ENCODE data around the gene LGR5. TPM values are rescaled to one million over a fixed set of nuclear protein-coding genes. Genes with fewer than 3 reads are reported as not detected.

Gene LGR5
- total RNA-seq, 1 donor from 2014 or later, result 0.32 TPM

DNA sequence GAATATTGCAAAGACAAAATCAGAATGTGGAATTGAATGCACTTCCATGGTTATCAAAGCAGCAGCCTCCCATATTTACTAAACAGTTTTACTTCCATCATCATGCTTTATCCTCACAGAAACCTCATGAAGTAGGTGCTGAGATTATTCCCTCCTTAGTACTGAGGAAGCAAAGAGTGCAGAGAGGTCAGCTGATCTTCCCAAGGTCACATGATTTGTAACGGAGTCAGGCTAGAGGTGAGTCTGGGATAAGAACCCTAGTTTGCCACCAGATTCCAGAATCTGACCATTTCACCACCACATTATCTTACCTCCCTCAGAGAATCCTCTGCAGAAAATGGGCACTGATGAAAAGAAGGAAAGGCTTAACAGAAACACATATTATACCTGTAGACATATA, 102.0 kb downstream of the LGR5 start:
- H3K4me3 ChIP-seq (ENCODE audit: insufficient read depth, low read depth, low read length), result no peak overlapping the region
- Mint-ChIP-seq H3K4me3 (ENCODE audit: unreplicated experiment) (no peak overlapping the region), H3K4me1 (ENCODE audit: low read depth, unreplicated experiment) (no peaks in the 10 kb centered on the region), H3K9me3 (ENCODE audit: unreplicated experiment) (no peaks in the 10 kb centered on the region), H3K27me3 (ENCODE audit: low read depth, unreplicated experiment) (no peaks in the 10 kb centered on the region), H3K27ac (ENCODE audit: unreplicated experiment) (no peak overlapping the region), H3K36me3 (ENCODE audit: low read depth, unreplicated experiment) (no peaks in the 10 kb centered on the region)
- FAIRE-seq (no peak), DNase-seq (ENCODE audit: low read depth) (no peak)
- H3K9me3 ChIP-seq (ENCODE audit: insufficient read depth, low read depth, low read length), result no peaks in the 10 kb centered on the region
- H3K4me1 ChIP-seq (ENCODE audit: insufficient read depth, low read length), result no peaks in the 10 kb centered on the region
- no peak overlapping the region for H3K9ac ChIP-seq (ENCODE audit: low read length)
- no peak overlapping the region for H2AFZ ChIP-seq (ENCODE audit: low read depth, low read length)
- H4K20me1 ChIP-seq (ENCODE audit: insufficient read depth, low read length), result no peaks in the 10 kb centered on the region
- H3K36me3 ChIP-seq (ENCODE audit: insufficient read depth, low read length), result no peaks in the 10 kb centered on the region
- no peaks in the 10 kb centered on the region for H3K79me2 ChIP-seq (ENCODE audit: insufficient read depth, low read length)
- peaks cover 3% of the 10 kb centered on the region for H3K27me3 ChIP-seq (ENCODE audit: insufficient read depth, low read length)
- TF ChIP-seq, protein P1, sequence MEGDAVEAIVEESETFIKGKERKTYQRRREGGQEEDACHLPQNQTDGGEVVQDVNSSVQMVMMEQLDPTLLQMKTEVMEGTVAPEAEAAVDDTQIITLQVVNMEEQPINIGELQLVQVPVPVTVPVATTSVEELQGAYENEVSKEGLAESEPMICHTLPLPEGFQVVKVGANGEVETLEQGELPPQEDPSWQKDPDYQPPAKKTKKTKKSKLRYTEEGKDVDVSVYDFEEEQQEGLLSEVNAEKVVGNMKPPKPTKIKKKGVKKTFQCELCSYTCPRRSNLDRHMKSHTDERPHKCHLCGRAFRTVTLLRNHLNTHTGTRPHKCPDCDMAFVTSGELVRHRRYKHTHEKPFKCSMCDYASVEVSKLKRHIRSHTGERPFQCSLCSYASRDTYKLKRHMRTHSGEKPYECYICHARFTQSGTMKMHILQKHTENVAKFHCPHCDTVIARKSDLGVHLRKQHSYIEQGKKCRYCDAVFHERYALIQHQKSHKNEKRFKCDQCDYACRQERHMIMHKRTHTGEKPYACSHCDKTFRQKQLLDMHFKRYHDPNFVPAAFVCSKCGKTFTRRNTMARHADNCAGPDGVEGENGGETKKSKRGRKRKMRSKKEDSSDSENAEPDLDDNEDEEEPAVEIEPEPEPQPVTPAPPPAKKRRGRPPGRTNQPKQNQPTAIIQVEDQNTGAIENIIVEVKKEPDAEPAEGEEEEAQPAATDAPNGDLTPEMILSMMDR (IDR thresholded peaks at IDR 0.05; ENCODE audit: insufficient read depth, low read depth, low read length), result no peak
- no peak for TF ChIP-seq EZH2 (IDR thresholded peaks at IDR 0.05; ENCODE audit: insufficient read depth, low read length)
- no peak overlapping the region for H3K4me2 ChIP-seq (ENCODE audit: low read length)
- no peak overlapping the region for H3K27ac ChIP-seq (ENCODE audit: low read depth, low read length)

DNA sequence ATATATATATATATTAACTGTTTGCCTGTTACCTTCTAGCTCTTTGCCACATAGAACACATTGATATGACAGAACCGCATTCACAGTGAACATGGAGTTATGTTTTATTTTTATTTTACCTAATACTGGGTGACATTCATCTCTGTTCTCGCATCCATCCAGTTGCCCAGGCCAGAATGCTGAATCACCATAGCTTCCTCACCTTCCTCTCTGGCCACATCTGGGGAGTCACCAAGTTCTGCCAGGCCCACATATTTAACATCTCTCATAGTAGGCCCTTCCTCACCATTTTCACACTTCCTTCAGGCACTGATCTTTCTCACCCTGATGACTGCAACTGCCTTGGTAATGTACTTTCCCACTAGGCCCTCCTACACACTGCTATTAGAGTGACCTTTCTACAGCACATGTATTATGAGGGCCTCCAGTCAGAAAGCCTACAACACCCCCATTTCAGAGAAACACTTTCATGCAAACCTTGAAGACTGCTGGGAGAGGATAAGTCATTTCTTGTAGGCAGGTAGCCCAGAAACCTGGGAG, 106.8 kb downstream of the LGR5 start:
- Histone ChIP-seq H3K36me3 (ENCODE audit: insufficient read depth, low read length) (no peaks in the 10 kb centered on the region), H3K27ac (ENCODE audit: low read depth, low read length) (no peak overlapping the region), H3K79me2 (ENCODE audit: insufficient read depth, low read length) (no peaks in the 10 kb centered on the region), H3K4me1 (ENCODE audit: insufficient read depth, low read length) (no peaks in the 10 kb centered on the region), H3K9ac (ENCODE audit: low read length) (no peak overlapping the region), H3K9me3 (ENCODE audit: insufficient read depth, low read depth, low read length) (no peaks in the 10 kb centered on the region), H3K4me2 (ENCODE audit: low read length) (no peak overlapping the region), H3K27me3 (ENCODE audit: insufficient read depth, low read length) (peaks cover 3% of the 10 kb centered on the region), H3K4me3 (ENCODE audit: insufficient read depth, low read depth, low read length) (no peak overlapping the region), H4K20me1 (ENCODE audit: insufficient read depth, low read length) (no peaks in the 10 kb centered on the region), H2AFZ (ENCODE audit: low read depth, low read length) (no peak overlapping the region)
- Mint-ChIP-seq H3K9me3 (ENCODE audit: unreplicated experiment) (no peaks in the 10 kb centered on the region), H3K36me3 (ENCODE audit: low read depth, unreplicated experiment) (no peaks in the 10 kb centered on the region), H3K4me1 (ENCODE audit: low read depth, unreplicated experiment) (no peaks in the 10 kb centered on the region), H3K4me3 (ENCODE audit: unreplicated experiment) (no peak overlapping the region), H3K27me3 (ENCODE audit: low read depth, unreplicated experiment) (no peaks in the 10 kb centered on the region), H3K27ac (ENCODE audit: unreplicated experiment) (no peak overlapping the region)
- TF ChIP-seq EZH2 (IDR thresholded peaks at IDR 0.05; ENCODE audit: insufficient read depth, low read length), result no peak
- TF ChIP-seq, protein P1 (IDR thresholded peaks at IDR 0.05; ENCODE audit: insufficient read depth, low read depth, low read length), result no peak
- no peak for DNase-seq (ENCODE audit: low read depth)
- FAIRE-seq, result no peak

DNA sequence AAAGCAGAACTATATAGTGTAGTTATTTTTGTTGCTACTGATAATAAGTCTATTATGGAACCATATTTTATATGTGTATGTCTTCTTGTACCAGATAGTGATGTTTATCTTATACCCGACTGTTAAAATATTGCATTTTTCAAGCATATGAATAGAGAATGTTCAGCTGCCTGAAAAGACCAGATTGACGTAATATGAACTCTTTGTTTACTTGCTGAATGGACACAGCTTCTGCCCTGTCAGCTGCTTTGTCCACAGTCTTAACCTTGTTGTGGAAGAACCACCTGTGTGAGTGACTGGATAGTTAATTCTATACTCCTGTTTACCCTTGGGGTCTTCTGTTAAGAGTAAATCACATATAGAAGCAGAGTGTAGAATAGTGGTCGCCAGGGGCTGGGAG, 109.3 kb downstream of the LGR5 start:
- TF ChIP-seq, protein P1 (IDR thresholded peaks at IDR 0.05; ENCODE audit: insufficient read depth, low read depth, low read length), result no peak
- TF ChIP-seq EZH2 (IDR thresholded peaks at IDR 0.05; ENCODE audit: insufficient read depth, low read length), result no peak
- H3K4me3 Mint-ChIP-seq (ENCODE audit: unreplicated experiment), result no peak overlapping the region
- H3K4me1 ChIP-seq (ENCODE audit: insufficient read depth, low read length), result no peaks in the 10 kb centered on the region

More for the DNA sequence above, 109.3 kb downstream of the LGR5 start:
- H3K9me3 Mint-ChIP-seq (ENCODE audit: unreplicated experiment), result no peaks in the 10 kb centered on the region
- H3K36me3 ChIP-seq (ENCODE audit: insufficient read depth, low read length), result no peaks in the 10 kb centered on the region
- no peak for DNase-seq (ENCODE audit: low read depth)
- peaks cover 8% of the 10 kb centered on the region for H3K4me1 Mint-ChIP-seq (ENCODE audit: low read depth, unreplicated experiment)
- H3K36me3 Mint-ChIP-seq (ENCODE audit: low read depth, unreplicated experiment), result no peaks in the 10 kb centered on the region
- H2AFZ ChIP-seq (ENCODE audit: low read depth, low read length), result no peak overlapping the region
- no peaks in the 10 kb centered on the region for H4K20me1 ChIP-seq (ENCODE audit: insufficient read depth, low read length)
- no peak overlapping the region for H3K27ac Mint-ChIP-seq (ENCODE audit: unreplicated experiment)
- H3K79me2 ChIP-seq (ENCODE audit: insufficient read depth, low read length), result no peaks in the 10 kb centered on the region
- H3K27ac ChIP-seq (ENCODE audit: low read depth, low read length), result no peak overlapping the region
- H3K27me3 Mint-ChIP-seq (ENCODE audit: low read depth, unreplicated experiment), result no peaks in the 10 kb centered on the region
- no peak overlapping the region for H3K4me2 ChIP-seq (ENCODE audit: low read length)
- no peak overlapping the region for H3K4me3 ChIP-seq (ENCODE audit: insufficient read depth, low read depth, low read length)
- no peaks in the 10 kb centered on the region for H3K9me3 ChIP-seq (ENCODE audit: insufficient read depth, low read depth, low read length)
- no peak overlapping the region for H3K9ac ChIP-seq (ENCODE audit: low read length)
- no peaks in the 10 kb centered on the region for H3K27me3 ChIP-seq (ENCODE audit: insufficient read depth, low read length)
- FAIRE-seq, result no peak
